A549 (cell line): ENCODE data around the gene NRIP2. TPM values are rescaled to one million over a fixed set of nuclear protein-coding genes. Genes with fewer than 3 reads are reported as not detected.
"Not testable (repeated sequence)": the region's sequence is repeated elsewhere in the genome, so short reads cannot be mapped to it uniquely, and the experiment has no call there.

ENCODE experiments used
- ATAC-seq, 2 experiments: fragments of 200-7000 bp in 1 of 2; fragments of >200 bp in 1 of 2; cut with Nextera tagmentation in 1 of 2; cut with Tn5 transposase in 1 of 2; 3 replicates each; pipeline versions ENCODE4 v1.8.0 to v1.9.1; 2018 to 2020; ENCODE audit warnings: mild to moderate bottlenecking in 1 of 2, moderate library complexity in 1 of 2
- CTCF ChIA-PET: fragments of 300-600 bp; sonication (Branson Sonifier 250); formaldehyde crosslinking; extraction: SDS; loops from one replicate; lab custom pipeline; 2021; ENCODE audit warnings: antibody characterized with exemption, inconsistent platforms; lab: Yijun Ruan, JAX
- POLR2A ChIA-PET: fragments of 350-600 bp; formaldehyde crosslinking; extraction: SDS; loops from one replicate; lab custom pipeline; 2021; ENCODE audit warnings: antibody characterized with exemption, inconsistent platforms; lab: Yijun Ruan, JAX
- DNase-seq, 2 experiments: peaks; one replicate each; pipeline versions ENCODE4 v3.0.0 to v3.0.0-alpha.2; 2011 to 2016; ENCODE audit warnings: low read depth in 1 of 2, low spot score in 1 of 2
- FAIRE-seq: peaks from 2 replicates; lab custom pipeline; 2011; peaks lifted over from hg19 to GRCh38; lab: Jason Lieb, UNC
- H3K27ac ChIP-seq, 2 experiments: fragments of >200 bp; sonication (Bioruptor Twin); formaldehyde crosslinking; 3 replicates each; pipeline ENCODE4 v1.5.1; 2016 to 2017
- H3K4me1 ChIP-seq: fragments of >200 bp; sonication (Bioruptor Twin); formaldehyde crosslinking; 3 replicates; pipeline ENCODE4 v1.6.1; 2016
- H3K4me2 ChIP-seq: fragments of >200 bp; sonication (Bioruptor Twin); formaldehyde crosslinking; 3 replicates; pipeline ENCODE4 v1.6.1; 2016
- H3K4me3 ChIP-seq: fragments of >200 bp; sonication (Bioruptor Twin); formaldehyde crosslinking; 3 replicates; pipeline ENCODE4 v1.5.1; 2016
- H3K9me3 ChIP-seq: fragments of >200 bp; sonication (Bioruptor Twin); formaldehyde crosslinking; 3 replicates; pipeline ENCODE4 v1.6.1; 2016
- BHLHE40 ChIP-seq: IDR thresholded peaks from 2 replicates; pipeline ENCODE4 v1.6.1; 2012; ENCODE audit warnings: low read depth, low read length, inconsistent platforms
- CHD4 ChIP-seq: fragments of 200-600 bp; sonication (generic); IDR thresholded peaks from 2 replicates; pipeline ENCODE4 v1.6.1; 2016; ENCODE audit warnings: antibody characterized with exemption, mild to moderate bottlenecking, borderline replicate concordance
- E2F6 ChIP-seq: IDR thresholded peaks from 2 replicates; pipeline ENCODE4 v1.6.1; 2012; ENCODE audit warnings: low read depth, borderline replicate concordance
- EHF ChIP-seq: fragments of 250-450 bp; sonication (Bioruptor Pico); IDR thresholded peaks from 2 replicates; pipeline ENCODE4 v1.5.0; 2020; ENCODE audit warnings: mild to moderate bottlenecking
- HDAC2 ChIP-seq: fragments of 200-600 bp; sonication (generic); IDR thresholded peaks from 2 replicates; pipeline ENCODE4 v1.6.1; 2016
- HES2 ChIP-seq: fragments of >200 bp; sonication (Bioruptor Twin); formaldehyde crosslinking; IDR thresholded peaks from 2 replicates; pipeline ENCODE4 v1.6.1; 2016
- HOXB5 ChIP-seq: fragments of 250-450 bp; sonication (Bioruptor Pico); IDR thresholded peaks from 2 replicates; pipeline ENCODE4 v1.5.0; 2020; ENCODE audit warnings: mild to moderate bottlenecking, moderate library complexity
- JUN ChIP-seq, 2 experiments: fragments of >200 bp; sonication (Bioruptor Twin); formaldehyde crosslinking; IDR thresholded peaks; 2 replicates in 1 of 2; 3 replicates in 1 of 2; pipeline ENCODE4 v1.6.1; 2016 to 2017
- KDM1A ChIP-seq: fragments of 200-600 bp; sonication (generic); IDR thresholded peaks from 2 replicates; pipeline ENCODE4 v1.6.1; 2016; ENCODE audit warnings: low read depth, mild to moderate bottlenecking
- MAX ChIP-seq: IDR thresholded peaks from 2 replicates; pipeline ENCODE4 v1.6.1; 2012
- NFE2L2 ChIP-seq: fragments of 150-350 bp; conservative IDR thresholded peaks from 2 replicates; pipeline ENCODE4 v1.6.1; 2014; ENCODE audit warnings: low read length
- PBX3 ChIP-seq: IDR thresholded peaks from 2 replicates; pipeline ENCODE4 v1.6.1; 2012
- PHF8 ChIP-seq: fragments of 200-600 bp; sonication (generic); IDR thresholded peaks from 2 replicates; pipeline ENCODE4 v1.6.1; 2016; ENCODE audit warnings: low read depth, mild to moderate bottlenecking, antibody characterized with exemption, moderate library complexity, borderline replicate concordance
- RARB ChIP-seq: fragments of 250-450 bp; sonication (Bioruptor Pico); IDR thresholded peaks from 2 replicates; pipeline ENCODE4 v1.8.0; 2021; ENCODE audit warnings: mild to moderate bottlenecking, moderate library complexity
- RFX5 ChIP-seq: fragments of 450-650 bp; IDR thresholded peaks from 2 replicates; pipeline ENCODE4 v1.7.1; 2014; ENCODE audit warnings: antibody characterized with exemption, mild to moderate bottlenecking, moderate library complexity
- SREBF2 ChIP-seq: fragments of 450-650 bp; IDR thresholded peaks from 2 replicates; pipeline ENCODE4 v1.6.1; 2014; ENCODE audit warnings: mild to moderate bottlenecking, moderate library complexity
- TFCP2L1 ChIP-seq: fragments of 250-450 bp; sonication (Bioruptor Pico); IDR thresholded peaks from 2 replicates; pipeline ENCODE4 v1.5.0; 2021; ENCODE audit warnings: mild to moderate bottlenecking
- USF2 ChIP-seq: fragments of 450-650 bp; IDR thresholded peaks from 2 replicates; pipeline ENCODE4 v1.6.1; 2014; ENCODE audit warnings: antibody characterized with exemption
- ZFP36 ChIP-seq: fragments of 450-650 bp; IDR thresholded peaks from 2 replicates; pipeline ENCODE4 v1.6.1; 2014; ENCODE audit warnings: borderline replicate concordance; ENCODE audit not compliant: partially characterized antibody
- ZNF302 ChIP-seq: fragments of 250-450 bp; sonication (Bioruptor Pico); IDR thresholded peaks from 2 replicates; pipeline ENCODE4 v1.9.0; 2021; ENCODE audit warnings: inconsistent platforms, mild to moderate bottlenecking, moderate library complexity
- ZSCAN20 ChIP-seq: fragments of 250-450 bp; sonication (Bioruptor Pico); IDR thresholded peaks from 2 replicates; pipeline ENCODE4 v1.8.0; 2022; ENCODE audit warnings: mild to moderate bottlenecking, moderate library complexity
- WGBS: methylation state at CpG from one replicate; pipeline ENCODE4 v1.1.6; 2017; ENCODE audit errors: missing lambda C conversion rate; 5-methylcytosine and 5-hydroxymethylcytosine counted together
- polyA plus RNA-seq, 4 experiments: library from polyadenylated mRNA; depleted of rRNA in 3 of 4; stranded (reverse); fragments of >200 nt; fragmentation: RNase III in 1 of 4; extraction: RNeasy Plus Mini Kit Qiagen cat#74134 plus additional on column Dnase treatment in 1 of 4; gene quantifications; 2 replicates in 3 of 4; 3 replicates in 1 of 4; pipeline ENCODE4 v1.2.3, GENCODE V29; 2011 to 2017

The NRIP2 gene
- polyA plus RNA-seq, 2 of the 4 experiments (the other 2 are of a cell fraction) = not detected

GRCh38 chr12:2864198-2864597, 29.4 kb upstream of the NRIP2 start:
- CTCF ChIA-PET = interaction anchor here (0.7 to 3.0 kb wide), 5 partner anchors 10 to 209 kb away, joined by 3 to 19 read pairs (median 5); no protein-coding TSS in a partner anchor
- 92% methylated on average over 9 of the region's 9 CpGs for WGBS

GRCh38 chr12:2863402-2863801, 28.6 kb upstream of the NRIP2 start:
- not testable (repeated sequence) for ATAC-seq, DNase-seq, H3K9me3 ChIP-seq, H3K27ac ChIP-seq, H3K4me2 ChIP-seq, FAIRE-seq, H3K4me1 ChIP-seq, H3K4me3 ChIP-seq
- POLR2A ChIA-PET = interaction anchor here (0.5 to 1.1 kb wide), 2 partner anchors 10 to 12 kb away, joined by 3 read pairs; no protein-coding TSS in a partner anchor
- CTCF ChIA-PET = interaction anchor here (0.7 to 3.0 kb wide), 5 partner anchors 9 to 81 kb away, joined by 3 to 19 read pairs (median 6); no protein-coding TSS in a partner anchor
- WGBS = 94% methylated on average over 7 of the region's 7 CpGs

More at GRCh38 chr12:2864198-2864597, 29.4 kb upstream of the NRIP2 start:
- TF ChIP-seq HES2 = no peak
- TF ChIP-seq HOXB5 = no peak
- no peaks in the 10 kb centered on the region for H3K4me1 ChIP-seq
- ATAC-seq (no peak), FAIRE-seq (no peak), DNase-seq (no peak)
- no peak overlapping the region for H3K4me3 ChIP-seq
- no peak overlapping the region for H3K4me2 ChIP-seq
- H3K9me3 ChIP-seq = no peaks in the 10 kb centered on the region
- H3K27ac ChIP-seq = no peak overlapping the region
- POLR2A ChIA-PET = interaction anchor here (1.1 kb wide), 1 partner anchor 10 kb away, joined by 3 read pairs; no protein-coding TSS in a partner anchor

- no peak for DNase-seq
- 89% methylated on average over 7 of the region's 7 CpGs for WGBS
- no peak; a peak in 1 of 6 replicates for ATAC-seq
- CTCF ChIA-PET = interaction anchor here (0.6 to 1.6 kb wide), 3 partner anchors 9 to 1203 kb away, joined by 3 to 6 read pairs (median 3); no protein-coding TSS in a partner anchor
- no peak for FAIRE-seq
- TF ChIP-seq HDAC2 = no peak
- no peak for TF ChIP-seq USF2
- TF ChIP-seq MAX = no peak
- no peak for TF ChIP-seq EHF
- no peak for TF ChIP-seq TFCP2L1 (CRISPR knock-in tag)
- TF ChIP-seq KDM1A = no peak
- TF ChIP-seq BHLHE40 = no peak
- no peak for TF ChIP-seq JUN (IDR thresholded peaks at IDR 0.05)
- no peak for TF ChIP-seq NFE2L2
- no peak for TF ChIP-seq PBX3
- no peak for TF ChIP-seq PHF8
- no peak for TF ChIP-seq ZSCAN20 (CRISPR knock-in tag)
- TF ChIP-seq ZFP36 = no peak
- no peak for TF ChIP-seq CHD4
- no peak for TF ChIP-seq RFX5
- TF ChIP-seq SREBF2 = no peak
- TF ChIP-seq E2F6 = no peak
- no peak for TF ChIP-seq ZNF302
- TF ChIP-seq RARB (CRISPR knock-in tag) = no peak
- H3K27ac ChIP-seq = no peak overlapping the region
- no peaks in the 10 kb centered on the region for H3K9me3 ChIP-seq
- H3K4me2 ChIP-seq = no peak overlapping the region
- no peaks in the 10 kb centered on the region for H3K4me1 ChIP-seq
- POLR2A ChIA-PET = interaction anchor here (0.5 kb wide), 1 partner anchor 12 kb away, joined by 3 read pairs; no protein-coding TSS in a partner anchor
- H3K4me3 ChIP-seq = no peak overlapping the region
Measured at GRCh38 chr12:2862876-2863275, 28.0 kb upstream of the NRIP2 start.
